Measurements from ENCODE around the gene SNRK.

Gene SNRK

DNA sequence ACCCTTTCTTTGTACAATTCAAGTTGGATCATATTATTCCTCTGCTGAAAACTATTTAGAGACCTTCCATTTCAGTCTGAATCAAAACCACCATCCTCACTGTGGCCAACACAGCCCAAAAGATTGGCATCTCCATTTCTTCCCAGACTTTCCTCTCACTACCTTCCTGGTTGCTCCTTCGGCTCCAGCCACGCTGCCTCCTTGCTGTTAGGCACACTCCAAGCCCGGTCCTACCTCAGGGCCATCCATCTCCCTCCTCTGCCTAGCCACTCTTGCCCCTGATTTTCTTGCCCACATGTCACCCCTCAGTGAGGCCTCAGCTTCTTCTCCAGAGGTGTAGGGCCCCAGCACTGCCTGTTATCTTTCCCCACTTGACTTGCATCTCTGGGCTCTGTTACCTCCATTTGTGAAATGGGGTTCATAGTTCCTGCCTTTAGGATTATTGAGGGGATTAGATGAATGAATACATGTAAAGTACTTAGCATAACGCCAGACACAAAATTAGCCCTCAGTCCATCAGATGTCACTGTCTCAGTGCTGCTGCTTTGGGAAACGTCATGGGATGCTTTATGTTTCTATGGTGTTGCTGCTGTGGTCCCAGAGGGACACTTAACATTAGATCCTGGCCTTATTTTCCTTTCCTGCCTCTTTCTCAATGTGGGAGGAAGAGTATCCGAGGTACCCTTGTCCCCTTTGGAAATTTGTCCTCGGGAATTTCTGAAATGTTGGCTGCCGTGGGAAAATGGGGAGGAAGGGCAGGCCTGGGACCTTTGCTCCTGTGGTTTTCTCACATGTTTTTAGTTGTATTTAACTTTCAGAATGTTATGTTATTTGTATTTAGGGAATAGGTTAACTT is 31.3 kb downstream of the SNRK start:
- DNase-seq (ENCODE audit: insufficient read length, low spot score), result no peak
- TF ChIP-seq POLR2A (IDR thresholded peaks at IDR 0.05; ENCODE audit: low read depth, low read length), result no peak
- FAIRE-seq, result no peak

- TF ChIP-seq PAX5 (IDR thresholded peaks at IDR 0.05; ENCODE audit: insufficient read depth, low read length, severe bottlenecking), result no peak
- no peak for TF ChIP-seq TAF1 (IDR thresholded peaks at IDR 0.05; ENCODE audit: low read depth, low read length)
- no peak for TF ChIP-seq POLR2AphosphoS5 (IDR thresholded peaks at IDR 0.05; ENCODE audit: low read depth, low read length)
- no peak for TF ChIP-seq SPI1 (IDR thresholded peaks at IDR 0.05; ENCODE audit: low read depth, low read length)
- TF ChIP-seq POLR2A (IDR thresholded peaks at IDR 0.05; ENCODE audit: low read depth, low read length), result no peak
- no peak for TF ChIP-seq POU2F2 (IDR thresholded peaks at IDR 0.05; ENCODE audit: low read depth, low read length)
- DNase-seq (ENCODE audit: insufficient read length, low spot score) (no peak), FAIRE-seq (no peak)
These were observed 33.0 kb downstream of the SNRK start for GRCh38 chr3:43319376-43319775.

- FAIRE-seq (no peak), DNase-seq (ENCODE audit: insufficient read length, low spot score) (no peak)
- TF ChIP-seq TAF1 (IDR thresholded peaks at IDR 0.05; ENCODE audit: low read depth, low read length), result no peak
- no peak for TF ChIP-seq PAX5 (IDR thresholded peaks at IDR 0.05; ENCODE audit: insufficient read depth, low read length, severe bottlenecking)
- no peak for TF ChIP-seq POU2F2 (IDR thresholded peaks at IDR 0.05; ENCODE audit: low read depth, low read length)
- no peak for TF ChIP-seq SPI1 (IDR thresholded peaks at IDR 0.05; ENCODE audit: low read depth, low read length)
- no peak for TF ChIP-seq POLR2AphosphoS5 (IDR thresholded peaks at IDR 0.05; ENCODE audit: low read depth, low read length)
These were observed 33.5 kb downstream of the SNRK start for GRCh38 chr3:43319794-43320193.

DNA sequence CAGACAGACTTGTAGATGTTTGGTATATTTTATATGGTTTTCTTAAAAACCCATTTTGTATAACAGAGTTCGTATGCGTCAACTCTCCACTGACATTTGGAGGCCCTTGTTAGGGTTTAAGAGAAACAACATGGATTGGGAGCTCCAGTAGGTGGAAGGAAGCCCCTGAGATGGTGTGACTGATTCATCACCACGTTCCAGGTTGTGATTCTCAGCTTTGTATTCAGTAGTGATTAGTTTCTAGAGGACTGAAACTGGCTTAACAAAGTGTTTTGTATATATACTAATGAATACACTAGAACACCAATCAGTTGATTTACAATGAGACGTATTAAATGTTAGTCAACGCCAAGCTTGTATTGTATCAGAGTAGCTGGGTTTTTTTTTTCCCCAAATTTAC is 33.9 kb downstream of the SNRK start:
- DNase-seq (ENCODE audit: insufficient read length, low spot score) (no peak), FAIRE-seq (no peak)
- no peak for TF ChIP-seq PAX5 (IDR thresholded peaks at IDR 0.05; ENCODE audit: insufficient read depth, low read length, severe bottlenecking)
- TF ChIP-seq SPI1 (IDR thresholded peaks at IDR 0.05; ENCODE audit: low read depth, low read length), result no peak
- TF ChIP-seq POLR2AphosphoS5 (IDR thresholded peaks at IDR 0.05; ENCODE audit: low read depth, low read length), result no peak
- no peak for TF ChIP-seq POLR2A (IDR thresholded peaks at IDR 0.05; ENCODE audit: low read depth, low read length)
- TF ChIP-seq POU2F2 (IDR thresholded peaks at IDR 0.05; ENCODE audit: low read depth, low read length), result no peak
- TF ChIP-seq TAF1 (IDR thresholded peaks at IDR 0.05; ENCODE audit: low read depth, low read length), result no peak

DNA sequence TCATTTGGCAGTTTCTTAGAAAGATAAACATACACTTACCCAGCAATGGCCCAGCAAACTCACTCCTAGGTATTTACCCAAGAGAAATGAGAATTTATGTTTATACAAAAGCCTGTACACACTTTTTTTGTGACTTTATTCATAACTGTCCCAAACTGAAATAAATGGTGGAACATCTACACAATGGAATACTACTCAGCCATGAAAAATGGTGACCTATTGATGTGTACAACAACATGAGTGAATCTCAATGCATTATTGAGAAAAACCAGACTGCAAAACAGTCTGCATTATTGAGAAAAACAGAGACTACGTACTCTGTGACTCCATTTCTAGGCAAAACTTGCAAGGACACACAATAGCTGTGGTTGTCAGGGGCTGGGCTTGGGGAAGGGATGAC is 37.2 kb downstream of the SNRK start:
- TF ChIP-seq TAF1 (IDR thresholded peaks at IDR 0.05; ENCODE audit: low read depth, low read length), result no peak
- TF ChIP-seq POLR2AphosphoS5 (IDR thresholded peaks at IDR 0.05; ENCODE audit: low read depth, low read length), result no peak
- no peak for TF ChIP-seq PAX5 (IDR thresholded peaks at IDR 0.05; ENCODE audit: insufficient read depth, low read length, severe bottlenecking)
- no peak for TF ChIP-seq POLR2A (IDR thresholded peaks at IDR 0.05; ENCODE audit: low read depth, low read length)
- TF ChIP-seq SPI1 (IDR thresholded peaks at IDR 0.05; ENCODE audit: low read depth, low read length), result no peak
- no peak for TF ChIP-seq POU2F2 (IDR thresholded peaks at IDR 0.05; ENCODE audit: low read depth, low read length)
- FAIRE-seq (no peak), DNase-seq (ENCODE audit: insufficient read length, low spot score) (no peak)

GRCh38 chr3:43326891-43327581 is 40.7 kb downstream of the SNRK start:
- TF ChIP-seq TAF1 (IDR thresholded peaks at IDR 0.05; ENCODE audit: low read depth, low read length) (no peak), POLR2AphosphoS5 (IDR thresholded peaks at IDR 0.05; ENCODE audit: low read depth, low read length) (no peak), POLR2A (IDR thresholded peaks at IDR 0.05; ENCODE audit: low read depth, low read length) (no peak), POU2F2 (IDR thresholded peaks at IDR 0.05; ENCODE audit: low read depth, low read length) (no peak), PAX5 (IDR thresholded peaks at IDR 0.05; ENCODE audit: insufficient read depth, low read length, severe bottlenecking) (no peak), SPI1 (IDR thresholded peaks at IDR 0.05; ENCODE audit: low read depth, low read length) (no peak)
- DNase-seq (ENCODE audit: insufficient read length, low spot score) (no peak), FAIRE-seq (peak; percentile 78)

DNA sequence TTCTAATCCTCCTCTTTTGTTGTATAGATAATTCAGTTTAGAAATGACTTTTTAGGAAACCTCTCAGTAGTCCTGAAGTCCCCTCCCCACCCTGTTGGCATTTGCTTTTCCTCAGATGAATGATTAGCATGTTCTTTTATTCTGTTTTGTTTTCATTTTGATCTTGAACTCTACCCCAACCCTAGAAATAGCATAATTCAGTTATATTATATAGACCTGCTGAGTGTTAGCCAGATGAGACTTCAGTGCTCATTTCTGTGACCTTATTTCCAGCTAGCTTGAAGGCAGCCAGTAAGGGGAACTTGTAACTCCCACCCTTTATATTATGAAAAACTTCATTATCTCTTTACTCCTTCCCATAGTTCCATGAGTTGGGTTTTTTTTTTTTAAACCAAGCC is 41.2 kb downstream of the SNRK start:
- no peak for TF ChIP-seq SPI1 (IDR thresholded peaks at IDR 0.05; ENCODE audit: low read depth, low read length)
- TF ChIP-seq POU2F2 (IDR thresholded peaks at IDR 0.05; ENCODE audit: low read depth, low read length), result no peak
- TF ChIP-seq TAF1 (IDR thresholded peaks at IDR 0.05; ENCODE audit: low read depth, low read length), result no peak
- TF ChIP-seq POLR2A (IDR thresholded peaks at IDR 0.05; ENCODE audit: low read depth, low read length), result no peak
- no peak for TF ChIP-seq POLR2AphosphoS5 (IDR thresholded peaks at IDR 0.05; ENCODE audit: low read depth, low read length)
- TF ChIP-seq PAX5 (IDR thresholded peaks at IDR 0.05; ENCODE audit: insufficient read depth, low read length, severe bottlenecking), result no peak
- FAIRE-seq (no peak), DNase-seq (ENCODE audit: insufficient read length, low spot score) (no peak)

DNA sequence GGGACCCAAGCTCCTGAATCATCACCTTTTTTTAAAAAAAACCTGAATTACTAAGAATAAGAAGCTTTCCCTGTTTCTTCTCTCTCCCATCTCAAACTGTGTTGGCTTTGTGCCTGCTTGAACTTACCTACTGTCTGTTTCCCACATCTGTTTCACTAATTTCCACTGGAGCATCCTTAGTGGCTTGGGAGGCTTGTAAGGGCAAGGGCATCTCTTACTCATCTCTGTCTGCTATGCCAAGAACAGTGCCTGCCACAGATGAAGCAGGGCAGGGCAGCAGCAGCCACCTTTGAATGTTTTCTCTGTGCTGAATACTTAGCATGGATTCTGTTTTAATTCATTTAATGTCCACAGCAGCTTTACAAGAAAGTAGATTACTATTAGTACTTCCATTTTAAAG is 42.3 kb downstream of the SNRK start:
- DNase-seq (ENCODE audit: insufficient read length, low spot score) (no peak), FAIRE-seq (no peak)
- no peak for TF ChIP-seq POU2F2 (IDR thresholded peaks at IDR 0.05; ENCODE audit: low read depth, low read length)

GRCh38 chr3:43330981-43331380 is 44.6 kb downstream of the SNRK start:
- no peak for TF ChIP-seq POU2F2 (IDR thresholded peaks at IDR 0.05; ENCODE audit: low read depth, low read length)
- no peak for TF ChIP-seq POLR2A (IDR thresholded peaks at IDR 0.05; ENCODE audit: low read depth, low read length)
- no peak for TF ChIP-seq PAX5 (IDR thresholded peaks at IDR 0.05; ENCODE audit: insufficient read depth, low read length, severe bottlenecking)
- no peak for TF ChIP-seq SPI1 (IDR thresholded peaks at IDR 0.05; ENCODE audit: low read depth, low read length)
- no peak for TF ChIP-seq POLR2AphosphoS5 (IDR thresholded peaks at IDR 0.05; ENCODE audit: low read depth, low read length)
- TF ChIP-seq TAF1 (IDR thresholded peaks at IDR 0.05; ENCODE audit: low read depth, low read length), result no peak
- DNase-seq (ENCODE audit: insufficient read length, low spot score) (no peak), FAIRE-seq (no peak)

DNA sequence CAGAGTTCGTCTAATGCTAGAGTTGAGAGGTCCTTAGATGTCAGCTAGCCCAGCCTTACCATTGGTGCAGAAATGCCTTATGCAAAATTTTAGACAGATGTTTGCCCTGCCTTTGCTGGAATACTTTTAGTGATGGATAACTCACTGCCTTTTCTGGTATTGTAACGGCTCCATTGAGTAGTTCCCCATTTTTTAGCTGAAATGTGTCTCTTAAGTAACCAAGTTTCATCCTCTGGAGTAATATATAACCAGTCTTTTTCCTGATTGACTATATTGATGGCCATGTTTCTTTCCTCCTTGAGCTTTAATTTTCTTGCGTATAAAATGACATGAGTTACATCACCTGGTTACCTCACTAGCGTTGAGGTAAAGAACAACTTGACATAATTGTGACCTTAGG is 45.0 kb downstream of the SNRK start:
- FAIRE-seq (no peak), DNase-seq (ENCODE audit: insufficient read length, low spot score) (no peak)
- no peak for TF ChIP-seq SPI1 (IDR thresholded peaks at IDR 0.05; ENCODE audit: low read depth, low read length)
- TF ChIP-seq TAF1 (IDR thresholded peaks at IDR 0.05; ENCODE audit: low read depth, low read length), result no peak
- no peak for TF ChIP-seq PAX5 (IDR thresholded peaks at IDR 0.05; ENCODE audit: insufficient read depth, low read length, severe bottlenecking)
- TF ChIP-seq POLR2A (IDR thresholded peaks at IDR 0.05; ENCODE audit: low read depth, low read length), result no peak
- no peak for TF ChIP-seq POLR2AphosphoS5 (IDR thresholded peaks at IDR 0.05; ENCODE audit: low read depth, low read length)
- no peak for TF ChIP-seq POU2F2 (IDR thresholded peaks at IDR 0.05; ENCODE audit: low read depth, low read length)
